ENCODE measurements around the gene TIMP2.

TIMP2 gene

DNA sequence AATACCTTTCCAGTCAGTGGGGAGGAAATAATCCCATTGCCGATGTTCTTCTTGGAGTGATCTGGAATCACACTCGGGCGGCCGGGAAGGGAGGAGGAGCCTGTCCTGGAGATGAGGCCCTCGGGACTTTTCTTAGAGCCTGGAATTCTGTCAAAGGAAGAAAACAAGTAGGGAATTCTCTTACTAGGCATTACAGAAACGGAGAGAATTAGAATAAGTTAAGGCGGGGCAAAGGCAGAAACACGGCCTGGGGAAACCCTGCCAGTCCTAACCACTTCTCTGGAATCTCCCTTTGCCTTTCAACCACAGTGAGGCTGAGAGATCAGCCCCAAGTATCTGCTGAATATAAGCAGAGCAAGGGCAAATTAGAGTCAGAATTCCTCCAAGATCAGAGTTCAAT is 112.3 kb downstream of the TIMP2 start:
- no peak for DNase-seq (ENCODE audit: low read depth in 2 of 2)

DNA sequence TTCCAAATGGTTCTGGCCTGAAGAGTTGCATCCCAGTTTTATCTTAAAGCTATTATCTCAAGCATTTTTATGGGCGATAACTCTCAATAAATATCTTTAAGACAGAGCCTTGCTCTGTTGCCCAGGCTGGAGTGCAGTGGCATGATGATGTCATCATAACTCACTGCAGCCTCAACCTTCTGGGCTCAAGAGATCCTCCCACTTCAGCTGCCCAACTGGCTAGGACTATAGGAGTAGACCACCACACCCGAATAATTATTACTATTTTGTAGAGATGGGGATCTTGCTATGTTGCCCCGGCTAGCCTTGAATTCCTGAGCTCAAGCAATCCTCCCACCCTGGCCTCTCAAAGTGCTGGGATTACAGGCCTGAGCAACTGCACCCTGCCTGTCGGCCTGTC is 117.0 kb downstream of the TIMP2 start:
- DNase-seq (ENCODE audit: low read depth in 2 of 2) = no peak

DNA sequence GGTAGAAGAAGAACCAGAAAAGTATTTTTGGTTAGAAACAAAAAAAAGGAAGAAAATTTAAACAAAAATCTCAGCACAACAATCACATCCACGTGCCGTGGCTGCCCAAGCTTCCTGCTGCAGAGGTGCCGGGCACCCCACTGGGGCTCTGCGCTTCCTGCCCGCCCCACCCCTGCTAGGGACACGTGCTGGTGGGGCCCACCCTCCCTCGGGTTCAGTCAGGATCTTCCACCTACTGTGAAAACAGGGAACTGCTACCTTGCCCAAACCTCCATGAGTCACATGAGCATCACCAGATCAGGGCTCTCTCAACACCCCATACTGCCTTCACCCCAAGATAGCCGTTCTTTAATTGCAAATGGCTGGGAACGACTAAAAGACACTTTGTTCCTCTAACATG is 118.7 kb downstream of the TIMP2 start:
- peak in 1 of 2 donors; percentile 43 for DNase-seq (ENCODE audit: low read depth in 2 of 2)

DNA sequence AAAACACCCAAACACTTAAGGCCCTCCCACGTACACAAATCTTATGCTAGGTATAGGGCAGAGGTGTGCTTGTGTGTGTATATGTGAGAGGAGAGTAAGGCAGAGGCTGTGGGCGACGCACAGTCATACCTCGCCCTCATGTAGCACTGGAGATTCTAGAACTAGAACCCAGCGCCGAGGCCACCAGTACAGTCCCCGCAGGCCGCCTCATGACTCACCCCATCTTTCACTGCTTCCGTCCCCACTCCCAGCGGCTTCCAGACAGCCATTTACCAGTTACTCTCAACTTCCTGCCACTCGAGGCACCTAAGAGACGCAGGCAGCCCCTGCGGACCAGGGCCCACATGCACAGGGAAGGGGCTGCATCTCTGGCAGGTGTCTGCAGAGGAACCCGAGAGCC is 119.9 kb downstream of the TIMP2 start:
- peak; percentile 54 to 71 for DNase-seq (ENCODE audit: low read depth in 2 of 2)

DNA sequence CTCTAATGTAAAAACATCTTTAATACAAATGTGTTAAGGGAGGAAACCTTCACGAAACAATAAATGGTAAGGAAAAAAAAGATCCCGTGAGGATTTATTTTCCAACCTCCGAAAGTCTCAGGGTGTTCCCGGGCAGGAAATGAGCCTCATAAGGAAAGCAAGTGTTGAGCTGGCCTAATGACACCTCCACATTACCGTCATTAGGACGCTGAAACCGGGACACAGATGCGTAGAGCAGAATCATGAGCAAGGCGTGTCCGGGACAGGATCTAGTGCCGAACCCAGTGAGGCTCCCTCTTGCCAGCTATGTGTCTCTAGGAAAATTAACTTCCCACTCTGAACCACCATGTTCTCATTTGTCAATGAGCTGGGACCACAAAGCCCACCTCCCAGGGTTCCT is 120.4 kb downstream of the TIMP2 start:
- no peak for DNase-seq (ENCODE audit: low read depth in 2 of 2)

DNA sequence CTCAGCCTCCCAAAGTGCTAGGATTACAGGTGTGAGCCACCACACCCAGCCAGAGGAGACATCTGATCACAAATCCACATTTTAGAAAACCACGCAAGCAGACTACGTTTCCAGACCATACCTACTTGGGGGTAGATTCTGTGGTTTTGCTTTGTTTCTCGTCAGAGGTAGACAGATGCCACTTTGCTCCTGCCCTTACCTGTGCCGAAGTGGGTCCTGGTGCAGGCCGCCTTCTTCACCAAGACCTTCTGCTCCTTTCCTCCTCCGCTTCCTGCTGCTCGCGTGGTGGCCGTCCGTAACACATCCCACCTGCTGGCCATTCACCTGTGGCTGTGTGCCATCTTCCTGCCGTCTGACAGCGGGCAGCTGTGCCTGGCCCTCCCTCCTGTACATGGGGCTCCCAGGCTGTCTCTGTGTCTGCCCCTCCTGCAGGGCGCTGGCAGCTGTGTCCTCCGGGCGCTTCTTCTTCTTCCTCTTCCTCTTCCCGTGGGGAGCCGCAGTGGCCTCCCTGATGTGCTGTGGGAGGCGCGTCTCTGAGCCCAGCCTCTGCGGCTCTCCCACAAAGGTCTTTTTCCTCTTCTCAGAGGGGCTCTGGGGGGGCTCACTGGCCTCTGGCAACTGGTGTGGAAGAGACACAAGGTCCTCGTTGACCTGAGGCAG is 121.9 kb downstream of the TIMP2 start:
- no peak for DNase-seq (ENCODE audit: low read depth in 2 of 2)
